NOMO-1 treated with dmso at 0.1 percent for 144 hours (cell line): ENCODE results near the gene C14orf132.

Experiments used
- DNase-seq: peaks from one replicate; lab custom pipeline; 2025; ENCODE audit not compliant: unreplicated experiment; lab: John Stamatoyannopoulos, UW

Gene C14orf132

DNA sequence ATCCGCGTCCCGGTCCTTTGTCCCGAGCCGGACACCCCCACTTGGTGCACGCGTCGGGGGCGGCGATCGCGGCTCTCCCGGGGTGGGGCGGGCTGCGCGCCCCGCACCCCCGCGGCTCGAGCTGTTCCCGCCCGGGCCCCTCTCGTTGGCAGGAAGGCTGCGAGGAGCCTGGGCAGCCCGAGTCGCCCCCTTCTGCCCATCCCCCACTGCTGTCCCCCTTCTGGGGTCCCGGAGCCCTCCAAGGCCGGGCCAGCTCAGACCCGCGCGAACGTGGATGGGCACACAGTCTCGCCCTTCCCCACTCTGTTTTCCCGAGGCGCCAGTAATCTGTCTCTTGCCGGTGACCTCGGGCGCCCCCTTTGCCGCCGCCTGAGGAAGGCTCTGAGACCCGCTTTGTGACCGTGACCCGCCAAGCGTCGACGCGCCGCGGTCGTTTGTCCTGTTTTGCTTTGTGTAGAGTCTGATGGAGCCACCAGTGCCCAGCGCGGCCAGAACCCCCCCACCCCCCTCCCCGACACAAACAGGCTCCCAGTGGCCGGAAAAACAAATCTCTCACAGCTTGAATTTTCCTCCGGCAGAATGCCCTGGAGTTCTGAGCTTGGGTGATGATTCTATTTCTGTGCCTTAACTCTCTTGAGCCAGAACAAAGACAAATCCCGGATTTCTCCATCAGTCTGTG is 610 bp downstream of the C14orf132 start:
- no peak for DNase-seq

- no peak for DNase-seq
Observed at GRCh38 chr14:96040828-96041371, 1.7 kb downstream of the C14orf132 start.

- no peak for DNase-seq
Observed at GRCh38 chr14:96042248-96042930, 3.2 kb downstream of the C14orf132 start.

- DNase-seq = no peak
Observed at GRCh38 chr14:96046630-96047029, 7.5 kb downstream of the C14orf132 start.

DNA sequence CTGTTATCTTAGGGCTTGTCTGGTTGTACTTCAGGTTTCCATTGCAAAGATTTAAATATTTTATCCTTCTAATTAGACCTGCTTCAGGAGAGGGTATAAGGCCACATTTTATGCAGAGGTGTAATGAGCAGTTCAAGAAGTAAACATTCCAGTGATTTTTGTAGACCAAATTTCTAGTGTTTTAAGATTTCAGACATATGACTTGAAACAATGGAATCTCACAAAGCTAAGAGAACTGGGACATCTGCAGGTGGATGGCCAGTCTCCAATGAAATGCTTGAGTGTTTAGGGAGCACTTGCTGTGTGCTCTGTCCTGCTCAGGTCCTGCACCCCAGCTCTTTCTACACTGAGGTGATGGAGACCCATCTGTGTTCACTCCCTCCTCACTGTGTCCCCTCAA is 7.9 kb downstream of the C14orf132 start:
- DNase-seq = no peak

DNA sequence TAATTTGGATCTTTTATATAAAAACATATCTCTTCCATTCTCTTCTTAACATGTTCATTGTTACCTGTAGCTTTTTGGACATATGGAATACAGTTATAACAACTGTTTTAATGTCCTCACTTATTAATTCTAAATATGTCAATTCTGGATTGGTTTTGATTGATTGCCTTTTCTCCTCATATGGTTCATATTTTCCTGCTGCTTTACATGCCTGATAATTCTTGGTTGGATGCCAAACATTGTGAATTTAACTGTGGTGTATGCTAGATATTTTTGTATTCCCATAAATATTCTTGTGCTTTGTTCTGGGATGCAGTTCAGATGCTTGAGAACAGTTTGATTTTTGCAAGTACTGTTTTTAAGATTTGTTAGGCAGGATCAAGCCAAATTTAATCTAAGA is 10.8 kb downstream of the C14orf132 start:
- DNase-seq = no peak

GRCh38 chr14:96050482-96050881 is 11.3 kb downstream of the C14orf132 start:
- DNase-seq = no peak

DNA sequence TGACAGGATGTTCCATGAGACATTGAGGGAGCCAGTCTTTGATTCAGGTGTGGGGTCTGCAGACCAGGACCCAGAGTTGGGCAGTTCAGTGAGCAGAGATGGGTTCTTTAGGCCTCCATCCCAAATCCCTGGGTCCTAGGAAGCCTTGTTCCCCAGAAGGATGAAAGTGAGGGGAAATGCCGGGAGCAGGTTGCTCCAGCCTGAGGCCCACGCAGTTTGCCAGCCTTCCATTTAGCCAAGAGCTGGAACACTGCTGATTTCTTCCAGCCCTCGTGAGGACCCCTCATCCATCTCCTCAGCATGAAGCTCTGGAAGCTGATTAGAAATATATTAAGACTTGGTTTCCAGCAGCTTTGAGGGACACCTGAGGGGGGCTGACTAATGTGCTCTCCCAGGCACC is 12.1 kb downstream of the C14orf132 start:
- DNase-seq = no peak

DNA sequence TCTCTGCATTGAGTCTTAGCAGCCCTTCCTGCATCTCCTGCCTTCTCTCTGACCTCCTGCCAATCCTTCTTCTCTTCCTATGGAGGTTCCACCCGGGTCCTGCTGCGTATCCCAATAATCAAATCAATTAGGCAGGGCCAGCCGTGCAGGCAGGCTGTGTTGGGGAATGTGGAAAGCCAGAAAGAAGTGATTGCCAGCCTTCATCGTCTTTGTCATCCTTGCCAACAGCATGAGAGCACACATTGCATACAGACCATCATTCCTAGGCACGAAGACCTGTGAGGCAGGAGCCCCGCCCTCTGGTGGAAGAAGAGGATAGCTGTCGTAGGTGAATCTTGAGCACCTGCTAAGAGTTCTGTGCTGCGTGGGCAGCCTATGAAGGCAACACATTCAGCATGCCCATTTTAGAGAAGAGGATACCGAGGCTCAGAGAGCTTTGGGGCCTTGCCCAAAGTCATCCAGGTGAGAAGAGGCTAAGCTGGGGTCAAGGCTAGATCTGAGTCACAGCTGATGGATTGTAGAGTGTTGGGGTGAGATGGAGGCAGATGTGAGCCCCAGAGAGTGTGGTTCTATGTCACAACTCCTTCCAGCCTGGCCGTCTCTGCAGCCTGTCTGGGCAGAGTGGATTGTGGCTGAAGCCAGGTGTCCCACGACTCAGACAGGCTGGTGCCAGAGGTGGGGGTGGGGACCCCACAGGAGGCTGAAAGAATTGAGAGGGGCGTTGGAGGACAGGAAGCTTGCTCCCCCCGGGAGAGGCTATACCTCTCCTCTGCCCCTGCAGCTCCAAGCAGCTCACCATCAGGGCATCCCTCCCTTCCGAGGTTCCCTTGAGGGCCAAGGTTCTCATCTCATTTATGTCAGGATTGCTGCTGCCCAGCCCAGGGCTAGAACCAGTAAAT is 12.7 kb downstream of the C14orf132 start:
- no peak for DNase-seq

DNA sequence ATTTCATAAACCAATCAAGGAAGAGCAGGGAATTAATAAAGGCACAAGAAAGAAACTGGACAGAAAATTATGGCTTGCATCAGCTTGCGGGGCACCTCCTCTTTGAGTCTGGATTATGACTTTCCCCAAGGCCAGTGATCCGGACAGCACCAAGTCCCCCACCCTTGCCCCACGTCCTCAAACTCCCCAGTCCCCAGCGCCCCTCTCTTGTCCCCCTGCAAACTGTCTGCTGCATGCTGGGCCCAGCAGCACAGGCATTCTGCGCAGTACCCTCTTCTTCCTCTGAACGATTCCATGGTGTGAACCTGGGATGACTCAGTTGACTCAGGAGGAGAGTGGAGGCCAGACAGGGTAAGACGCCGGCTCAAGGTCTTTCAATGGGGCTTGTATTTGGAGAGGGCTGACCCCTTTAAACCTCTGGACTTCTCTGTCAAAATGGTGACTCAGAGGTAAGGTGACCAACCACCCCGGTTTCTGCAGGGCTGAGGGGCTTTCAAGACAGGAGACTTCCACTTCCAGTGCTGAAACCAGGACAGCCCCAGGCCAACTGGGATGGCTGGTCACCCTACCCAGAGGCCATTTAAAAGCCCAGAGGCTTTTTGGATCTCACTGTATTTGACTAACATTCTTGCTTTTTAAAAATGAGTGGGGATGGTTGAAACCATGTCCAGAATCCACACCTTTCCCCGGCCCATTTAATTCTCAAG is 13.5 kb downstream of the C14orf132 start:
- DNase-seq = no peak

DNA sequence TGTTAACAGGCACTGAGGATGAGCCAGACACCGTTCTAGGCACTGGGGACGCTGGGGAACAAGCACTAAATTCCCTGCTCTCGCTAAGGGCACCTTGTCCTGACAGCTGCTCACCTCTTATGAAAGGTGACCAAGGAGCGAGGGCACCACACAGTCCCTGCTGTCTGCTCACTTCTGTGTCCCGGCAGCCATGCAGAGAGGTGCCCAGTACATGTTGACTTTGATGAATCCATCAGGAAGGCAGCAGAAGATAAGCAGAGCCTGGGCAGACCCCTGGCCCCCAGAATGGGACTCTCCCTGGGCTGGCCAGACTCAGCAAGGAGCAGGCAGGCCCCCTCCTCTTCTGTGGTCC is 14.1 kb downstream of the C14orf132 start:
- DNase-seq = no peak

- no peak for DNase-seq
Observed at GRCh38 chr14:96053600-96054381, 14.6 kb downstream of the C14orf132 start.

DNA sequence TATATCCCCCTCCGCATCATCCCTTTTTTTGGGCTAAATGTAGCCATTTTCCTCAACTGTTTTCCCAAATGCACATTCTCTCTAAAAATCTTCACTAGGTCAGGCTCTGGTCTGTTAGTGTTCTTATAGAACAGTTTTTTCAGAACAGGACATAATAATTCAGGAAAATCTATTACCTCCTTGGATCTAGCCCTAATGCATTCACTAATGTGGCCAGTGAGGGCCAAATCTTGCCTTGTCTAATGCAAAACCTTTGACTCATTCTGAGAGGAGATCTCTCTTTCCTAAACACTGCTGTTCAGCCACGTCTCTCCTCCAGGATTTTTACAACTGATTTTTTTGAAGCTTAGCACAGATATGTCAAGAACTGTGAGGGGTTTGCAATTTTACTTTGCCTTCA is 15.5 kb downstream of the C14orf132 start:
- no peak for DNase-seq

GRCh38 chr14:96055065-96055752 is 16.0 kb downstream of the C14orf132 start:
- DNase-seq = no peak

- no peak for DNase-seq
Observed at GRCh38 chr14:96055753-96056508, 16.8 kb downstream of the C14orf132 start.

- DNase-seq = no peak
Observed at GRCh38 chr14:96056509-96057422, 17.6 kb downstream of the C14orf132 start.

GRCh38 chr14:96057738-96058137 is 18.6 kb downstream of the C14orf132 start:
- no peak for DNase-seq
